Epithelial cell of proximal tubule (primary cell): ENCODE data around the gene TRIM44. TPM values are rescaled to one million over a fixed set of nuclear protein-coding genes. Genes with fewer than 3 reads are reported as not detected.

Experiments used
- DNase-seq: peaks from one replicate; pipeline ENCODE4 v3.0.0-alpha.2; 2011; ENCODE audit warnings: low read depth
- H3K4me3 ChIP-seq: 2 replicates; pipeline ENCODE4 v1.5.1; 2011; ENCODE audit warnings: low read depth, mild to moderate bottlenecking, low read length
- total RNA-seq: library from RNA; depleted of rRNA; stranded (reverse); fragments of >200 nt; gene quantifications from 2 replicates; pipeline ENCODE4 v1.2.3, GENCODE V29; 2015
- TF ChIP-seq, protein P1 (sequence below): conservative IDR thresholded peaks from 2 replicates; pipeline ENCODE4 v1.5.1; 2012; ENCODE audit warnings: low read depth, mild to moderate bottlenecking, low read length

Gene TRIM44, protein sequence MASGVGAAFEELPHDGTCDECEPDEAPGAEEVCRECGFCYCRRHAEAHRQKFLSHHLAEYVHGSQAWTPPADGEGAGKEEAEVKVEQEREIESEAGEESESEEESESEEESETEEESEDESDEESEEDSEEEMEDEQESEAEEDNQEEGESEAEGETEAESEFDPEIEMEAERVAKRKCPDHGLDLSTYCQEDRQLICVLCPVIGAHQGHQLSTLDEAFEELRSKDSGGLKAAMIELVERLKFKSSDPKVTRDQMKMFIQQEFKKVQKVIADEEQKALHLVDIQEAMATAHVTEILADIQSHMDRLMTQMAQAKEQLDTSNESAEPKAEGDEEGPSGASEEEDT
- 33.9 and 42.1 TPM in 2 replicates for total RNA-seq

DNA sequence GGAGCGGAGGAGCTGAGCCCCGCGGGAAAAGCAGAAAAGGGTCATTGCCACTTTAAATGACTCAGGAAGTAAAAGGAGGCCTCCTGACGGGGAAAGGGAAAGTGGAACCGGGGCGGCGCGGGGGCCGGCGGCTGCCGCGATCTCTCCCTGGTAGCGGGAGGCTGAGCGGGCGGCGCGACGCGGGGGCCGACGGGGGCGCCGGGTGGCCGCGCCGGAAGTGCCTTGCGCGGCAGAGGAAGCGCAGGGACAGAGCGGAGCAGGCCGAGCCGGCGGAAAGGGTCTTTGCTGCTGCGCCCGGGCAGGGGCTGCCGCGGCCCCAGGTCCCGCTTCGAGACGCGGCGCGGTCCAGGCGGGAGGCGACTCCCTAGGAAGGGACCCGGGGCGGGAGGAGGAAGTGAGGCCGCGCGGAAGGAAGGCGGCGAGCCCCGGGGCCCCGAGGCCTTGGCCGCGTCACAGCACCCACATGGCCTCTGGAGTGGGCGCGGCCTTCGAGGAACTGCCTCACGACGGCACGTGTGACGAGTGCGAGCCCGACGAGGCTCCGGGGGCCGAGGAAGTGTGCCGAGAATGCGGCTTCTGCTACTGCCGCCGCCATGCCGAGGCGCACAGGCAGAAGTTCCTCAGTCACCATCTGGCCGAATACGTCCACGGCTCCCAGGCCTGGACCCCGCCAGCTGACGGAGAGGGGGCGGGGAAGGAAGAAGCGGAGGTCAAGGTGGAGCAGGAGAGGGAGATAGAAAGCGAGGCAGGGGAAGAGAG is at the start of gene TRIM44:
Gene TRIM44 (plus strand): TSS at position 127 of the 759 bp plus-strand sequence. CDS start 337 bp downstream, at position 464.
- TF ChIP-seq, protein P1, sequence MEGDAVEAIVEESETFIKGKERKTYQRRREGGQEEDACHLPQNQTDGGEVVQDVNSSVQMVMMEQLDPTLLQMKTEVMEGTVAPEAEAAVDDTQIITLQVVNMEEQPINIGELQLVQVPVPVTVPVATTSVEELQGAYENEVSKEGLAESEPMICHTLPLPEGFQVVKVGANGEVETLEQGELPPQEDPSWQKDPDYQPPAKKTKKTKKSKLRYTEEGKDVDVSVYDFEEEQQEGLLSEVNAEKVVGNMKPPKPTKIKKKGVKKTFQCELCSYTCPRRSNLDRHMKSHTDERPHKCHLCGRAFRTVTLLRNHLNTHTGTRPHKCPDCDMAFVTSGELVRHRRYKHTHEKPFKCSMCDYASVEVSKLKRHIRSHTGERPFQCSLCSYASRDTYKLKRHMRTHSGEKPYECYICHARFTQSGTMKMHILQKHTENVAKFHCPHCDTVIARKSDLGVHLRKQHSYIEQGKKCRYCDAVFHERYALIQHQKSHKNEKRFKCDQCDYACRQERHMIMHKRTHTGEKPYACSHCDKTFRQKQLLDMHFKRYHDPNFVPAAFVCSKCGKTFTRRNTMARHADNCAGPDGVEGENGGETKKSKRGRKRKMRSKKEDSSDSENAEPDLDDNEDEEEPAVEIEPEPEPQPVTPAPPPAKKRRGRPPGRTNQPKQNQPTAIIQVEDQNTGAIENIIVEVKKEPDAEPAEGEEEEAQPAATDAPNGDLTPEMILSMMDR: no peak
- H3K4me3 ChIP-seq: peak within 1 kb of the TSS; percentile 68
- DNase-seq: no peak

DNA sequence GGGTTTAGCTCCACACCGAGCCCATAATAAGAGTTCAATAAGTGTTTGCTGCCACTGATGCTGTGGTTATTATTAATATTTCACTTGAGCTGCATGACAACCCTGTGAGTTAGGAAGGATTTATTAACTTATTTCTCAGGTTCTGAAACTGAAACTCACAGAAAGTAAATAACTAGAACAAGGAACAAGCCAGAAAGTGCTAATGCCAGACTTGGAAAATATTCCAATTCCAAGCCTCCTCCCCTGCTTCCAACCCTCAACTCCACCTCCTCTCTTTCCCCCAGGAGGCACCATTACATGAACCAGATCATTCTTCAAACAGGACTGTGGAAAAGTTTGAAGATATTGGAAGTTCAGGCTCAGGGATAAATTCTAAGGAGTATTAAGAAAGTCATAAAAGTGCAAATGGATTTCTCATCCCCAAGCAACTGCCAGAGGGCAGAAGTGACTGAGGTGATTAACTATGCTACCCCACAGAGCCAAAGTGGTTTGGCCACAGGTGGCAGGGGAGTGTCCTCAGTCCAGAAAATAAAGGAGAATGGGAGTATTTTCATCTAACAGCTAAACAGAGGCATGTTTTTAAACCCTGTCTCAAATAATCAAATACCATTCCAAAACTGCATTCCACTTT is 47.5 kb upstream of the TRIM44 start:
- TF ChIP-seq, protein P1: peak; percentile 7
- no peak overlapping the region for H3K4me3 ChIP-seq
- DNase-seq: no peak

DNA sequence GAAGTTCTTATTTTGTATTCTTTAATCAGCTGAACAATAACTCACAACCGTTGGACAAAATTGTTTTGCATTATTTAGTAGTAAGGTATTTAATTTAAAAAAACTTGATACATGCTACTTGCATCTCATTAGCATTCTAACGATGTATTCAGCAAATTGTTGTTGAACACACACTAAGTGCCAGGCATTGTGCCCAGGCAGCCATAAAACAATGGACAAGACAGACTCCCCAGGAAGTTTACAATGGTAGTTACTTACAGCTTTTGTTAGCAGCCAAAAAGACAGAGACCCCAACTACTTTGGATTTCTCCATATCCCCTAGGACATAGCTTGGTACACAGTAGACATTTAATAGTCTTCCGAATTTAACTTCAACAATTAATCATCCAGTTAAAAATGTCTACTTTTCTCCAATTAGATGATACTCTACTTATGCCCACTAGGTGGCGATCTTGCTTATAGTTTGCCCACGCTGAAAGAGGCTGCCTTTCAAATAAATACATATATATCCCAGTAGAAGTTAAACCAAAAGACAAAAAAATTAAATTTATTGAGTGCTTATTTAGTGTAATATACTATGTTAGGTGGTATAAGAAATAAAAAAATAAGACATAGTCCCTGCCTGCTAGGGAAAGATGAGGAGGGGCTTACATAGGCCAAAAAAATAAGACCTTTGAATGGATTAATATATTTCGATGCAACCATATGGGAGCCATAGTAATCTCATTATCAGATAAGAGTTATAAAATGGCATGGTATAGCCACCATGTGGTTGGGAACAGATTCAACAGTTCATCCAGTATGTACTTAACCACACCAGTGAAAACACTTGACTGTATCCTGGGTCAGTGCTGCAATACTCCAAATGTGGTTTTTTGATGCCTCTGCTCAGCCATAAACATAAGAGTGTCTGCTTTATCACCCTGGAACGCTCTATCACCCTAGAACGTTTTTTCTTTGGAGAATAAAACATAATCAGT is 46.4 kb upstream of the TRIM44 start:
- H3K4me3 ChIP-seq: no peak overlapping the region
- TF ChIP-seq, protein P1: peak; percentile 76
- DNase-seq: no peak

DNA sequence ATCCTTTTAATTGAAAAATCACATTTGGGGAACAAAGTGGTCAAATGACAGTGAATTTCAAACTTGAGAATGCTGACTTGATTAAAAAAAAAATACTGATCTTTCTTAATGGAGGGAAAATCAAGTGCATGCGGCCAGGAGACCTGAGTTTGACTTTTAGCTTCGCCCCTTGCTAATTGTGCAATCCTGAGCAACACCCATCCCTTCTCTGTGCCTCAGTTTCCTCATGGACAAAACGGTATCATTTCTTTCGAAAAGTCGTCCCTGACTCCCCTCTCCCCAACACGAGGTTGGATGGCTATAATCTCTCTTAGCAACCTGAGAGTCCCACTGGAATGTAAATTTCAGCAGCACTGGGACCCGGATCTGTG is 45.3 kb upstream of the TRIM44 start:
- peak overlapping the region; percentile 60 for H3K4me3 ChIP-seq
- TF ChIP-seq, protein P1: no peak
- no peak for DNase-seq

DNA sequence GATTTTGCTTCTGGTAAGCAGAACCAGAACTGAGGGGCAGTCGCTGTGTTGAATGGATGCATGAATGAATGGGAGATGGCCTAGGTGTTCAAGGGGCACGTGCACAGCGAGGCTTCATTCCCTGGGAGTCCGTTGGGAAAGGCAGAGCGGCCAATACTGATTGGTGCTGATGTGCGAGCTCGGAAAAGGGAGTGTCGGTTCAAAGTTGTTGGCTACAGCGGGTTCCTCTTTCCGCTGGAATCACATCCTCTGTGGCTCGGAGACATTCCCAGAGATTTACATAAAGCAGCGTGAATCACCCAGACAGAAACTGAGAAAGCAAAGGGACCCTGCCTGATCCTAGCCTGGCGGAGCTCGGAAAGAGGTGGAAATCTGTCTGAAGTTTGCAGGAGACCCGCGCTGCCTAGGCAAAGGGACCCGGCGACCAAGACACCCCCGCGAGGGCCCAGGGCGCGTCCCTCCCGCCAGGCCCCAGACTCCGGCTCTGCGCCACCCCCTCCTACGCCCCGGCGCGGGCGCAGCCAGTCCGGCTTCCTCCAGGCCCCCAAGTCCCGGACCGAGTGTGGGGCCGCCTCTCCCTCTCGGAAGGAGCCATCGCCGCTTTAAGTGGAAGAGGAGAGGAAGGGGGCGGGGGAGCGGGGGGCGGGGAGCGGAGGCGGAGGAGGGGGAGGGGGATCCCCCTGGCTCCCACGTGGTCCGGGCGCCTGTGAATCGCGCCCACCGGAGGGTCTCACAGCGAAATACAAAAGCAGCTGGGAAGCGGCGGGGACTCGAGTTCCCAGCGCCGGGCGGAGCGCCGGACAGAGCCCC is 44.7 kb upstream of the TRIM44 start, which contains the start of gene FJX1:
Gene FJX1 (plus strand): TSS at position 774 of the 810 bp plus-strand sequence. CDS start 177 bp downstream, outside the sequence.
- H3K4me3 ChIP-seq: peak within 1 kb of the TSS; percentile 60
- TF ChIP-seq, protein P1: no peak
- DNase-seq: no peak
